AG09319 (cell line): ENCODE results near the gene HSD17B7.
"Not testable (repeated sequence)": the region's sequence is repeated elsewhere in the genome, so short reads cannot be mapped to it uniquely, and the experiment has no call there.

Experiments
- DNase-seq: peaks from one replicate; pipeline ENCODE4 v3.0.0-alpha.2; 2010; ENCODE audit warnings: low read depth; ENCODE audit errors: extremely low read depth
- CTCF ChIP-seq: IDR thresholded peaks from 2 replicates; pipeline ENCODE4 v1.5.1; 2011; ENCODE audit warnings: low read depth, mild to moderate bottlenecking, inconsistent platforms, low read length, moderate library complexity

HSD17B7 gene

GRCh38 chr1:162790303-162790984, at the start of gene HSD17B7:
TSS of gene HSD17B7 (plus strand) at chr1:162790702. CDS start at chr1:162790801, 99 bp downstream.
- not testable (repeated sequence) for DNase-seq

GRCh38 chr1:162740755-162741154, 49.7 kb upstream of the HSD17B7 start:
- TF ChIP-seq CTCF = no peak
- no peak for DNase-seq

- DNase-seq = no peak
- TF ChIP-seq CTCF = no peak
These were observed 48.9 kb upstream of the HSD17B7 start for GRCh38 chr1:162741574-162741973.

GRCh38 chr1:162746264-162746942, 44.1 kb upstream of the HSD17B7 start:
- DNase-seq = not testable (repeated sequence)

GRCh38 chr1:162753001-162753658, 37.4 kb upstream of the HSD17B7 start:
- DNase-seq = no peak

GRCh38 chr1:162753998-162754585, 36.4 kb upstream of the HSD17B7 start:
- DNase-seq = no peak
- no peak for TF ChIP-seq CTCF

More at GRCh38 chr1:162753001-162753658, 37.4 kb upstream of the HSD17B7 start:
- no peak for TF ChIP-seq CTCF

GRCh38 chr1:162755306-162755705, 35.2 kb upstream of the HSD17B7 start:
- no peak for TF ChIP-seq CTCF
- DNase-seq = no peak

- DNase-seq = no peak
- no peak; the same call in none of the 2 replicates for TF ChIP-seq CTCF
These were observed 34.0 kb upstream of the HSD17B7 start for GRCh38 chr1:162756523-162756922.
